ENCODE data around the gene RBM19.

RBM19 gene

GRCh38 chr12:114012744-114013431 is 46.8 kb upstream of the RBM19 start:
- Histone ChIP-seq H3K27ac (replicated peaks) (no peak overlapping the region), H3K4me3 (replicated peaks; ENCODE audit: insufficient read depth, low read length) (no peak overlapping the region), H3K27me3 (ENCODE audit: insufficient read depth, poor library complexity, severe bottlenecking) (no peaks in the 10 kb centered on the region)
- TF ChIP-seq GABPA (IDR thresholded peaks at IDR 0.05; ENCODE audit: low read depth) (no peak), POLR2AphosphoS5 (IDR thresholded peaks at IDR 0.05; ENCODE audit: low read depth) (no peak), SPI1 (IDR thresholded peaks at IDR 0.05; ENCODE audit: borderline replicate concordance, low read depth) (no peak)
- TF ChIP-seq, protein P1, sequence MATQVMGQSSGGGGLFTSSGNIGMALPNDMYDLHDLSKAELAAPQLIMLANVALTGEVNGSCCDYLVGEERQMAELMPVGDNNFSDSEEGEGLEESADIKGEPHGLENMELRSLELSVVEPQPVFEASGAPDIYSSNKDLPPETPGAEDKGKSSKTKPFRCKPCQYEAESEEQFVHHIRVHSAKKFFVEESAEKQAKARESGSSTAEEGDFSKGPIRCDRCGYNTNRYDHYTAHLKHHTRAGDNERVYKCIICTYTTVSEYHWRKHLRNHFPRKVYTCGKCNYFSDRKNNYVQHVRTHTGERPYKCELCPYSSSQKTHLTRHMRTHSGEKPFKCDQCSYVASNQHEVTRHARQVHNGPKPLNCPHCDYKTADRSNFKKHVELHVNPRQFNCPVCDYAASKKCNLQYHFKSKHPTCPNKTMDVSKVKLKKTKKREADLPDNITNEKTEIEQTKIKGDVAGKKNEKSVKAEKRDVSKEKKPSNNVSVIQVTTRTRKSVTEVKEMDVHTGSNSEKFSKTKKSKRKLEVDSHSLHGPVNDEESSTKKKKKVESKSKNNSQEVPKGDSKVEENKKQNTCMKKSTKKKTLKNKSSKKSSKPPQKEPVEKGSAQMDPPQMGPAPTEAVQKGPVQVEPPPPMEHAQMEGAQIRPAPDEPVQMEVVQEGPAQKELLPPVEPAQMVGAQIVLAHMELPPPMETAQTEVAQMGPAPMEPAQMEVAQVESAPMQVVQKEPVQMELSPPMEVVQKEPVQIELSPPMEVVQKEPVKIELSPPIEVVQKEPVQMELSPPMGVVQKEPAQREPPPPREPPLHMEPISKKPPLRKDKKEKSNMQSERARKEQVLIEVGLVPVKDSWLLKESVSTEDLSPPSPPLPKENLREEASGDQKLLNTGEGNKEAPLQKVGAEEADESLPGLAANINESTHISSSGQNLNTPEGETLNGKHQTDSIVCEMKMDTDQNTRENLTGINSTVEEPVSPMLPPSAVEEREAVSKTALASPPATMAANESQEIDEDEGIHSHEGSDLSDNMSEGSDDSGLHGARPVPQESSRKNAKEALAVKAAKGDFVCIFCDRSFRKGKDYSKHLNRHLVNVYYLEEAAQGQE (IDR thresholded peaks at IDR 0.05; ENCODE audit: insufficient replicate concordance, low read depth), result no peak
- TF ChIP-seq, protein P2, sequence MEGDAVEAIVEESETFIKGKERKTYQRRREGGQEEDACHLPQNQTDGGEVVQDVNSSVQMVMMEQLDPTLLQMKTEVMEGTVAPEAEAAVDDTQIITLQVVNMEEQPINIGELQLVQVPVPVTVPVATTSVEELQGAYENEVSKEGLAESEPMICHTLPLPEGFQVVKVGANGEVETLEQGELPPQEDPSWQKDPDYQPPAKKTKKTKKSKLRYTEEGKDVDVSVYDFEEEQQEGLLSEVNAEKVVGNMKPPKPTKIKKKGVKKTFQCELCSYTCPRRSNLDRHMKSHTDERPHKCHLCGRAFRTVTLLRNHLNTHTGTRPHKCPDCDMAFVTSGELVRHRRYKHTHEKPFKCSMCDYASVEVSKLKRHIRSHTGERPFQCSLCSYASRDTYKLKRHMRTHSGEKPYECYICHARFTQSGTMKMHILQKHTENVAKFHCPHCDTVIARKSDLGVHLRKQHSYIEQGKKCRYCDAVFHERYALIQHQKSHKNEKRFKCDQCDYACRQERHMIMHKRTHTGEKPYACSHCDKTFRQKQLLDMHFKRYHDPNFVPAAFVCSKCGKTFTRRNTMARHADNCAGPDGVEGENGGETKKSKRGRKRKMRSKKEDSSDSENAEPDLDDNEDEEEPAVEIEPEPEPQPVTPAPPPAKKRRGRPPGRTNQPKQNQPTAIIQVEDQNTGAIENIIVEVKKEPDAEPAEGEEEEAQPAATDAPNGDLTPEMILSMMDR (IDR thresholded peaks at IDR 0.05; ENCODE audit: insufficient read depth, low read length), result no peak
- DNase-seq (ENCODE audit: low read depth in 1 of 2, low spot score in 1 of 2), result no peak

GRCh38 chr12:114011711-114012110 is 45.6 kb upstream of the RBM19 start:
- Histone ChIP-seq H3K4me3 (replicated peaks; ENCODE audit: insufficient read depth, low read length) (no peak overlapping the region), H3K27ac (replicated peaks) (no peak overlapping the region), H3K27me3 (ENCODE audit: insufficient read depth, poor library complexity, severe bottlenecking) (no peaks in the 10 kb centered on the region)
- TF ChIP-seq, protein P2 (IDR thresholded peaks at IDR 0.05; ENCODE audit: insufficient read depth, low read length), result no peak
- TF ChIP-seq, protein P1 (IDR thresholded peaks at IDR 0.05; ENCODE audit: insufficient replicate concordance, low read depth), result no peak
- TF ChIP-seq POLR2AphosphoS5 (IDR thresholded peaks at IDR 0.05; ENCODE audit: low read depth), result no peak
- TF ChIP-seq GABPA (IDR thresholded peaks at IDR 0.05; ENCODE audit: low read depth), result no peak
- no peak for TF ChIP-seq SPI1 (IDR thresholded peaks at IDR 0.05; ENCODE audit: borderline replicate concordance, low read depth)
- no peak for DNase-seq (ENCODE audit: low read depth in 1 of 2, low spot score in 1 of 2)

DNA sequence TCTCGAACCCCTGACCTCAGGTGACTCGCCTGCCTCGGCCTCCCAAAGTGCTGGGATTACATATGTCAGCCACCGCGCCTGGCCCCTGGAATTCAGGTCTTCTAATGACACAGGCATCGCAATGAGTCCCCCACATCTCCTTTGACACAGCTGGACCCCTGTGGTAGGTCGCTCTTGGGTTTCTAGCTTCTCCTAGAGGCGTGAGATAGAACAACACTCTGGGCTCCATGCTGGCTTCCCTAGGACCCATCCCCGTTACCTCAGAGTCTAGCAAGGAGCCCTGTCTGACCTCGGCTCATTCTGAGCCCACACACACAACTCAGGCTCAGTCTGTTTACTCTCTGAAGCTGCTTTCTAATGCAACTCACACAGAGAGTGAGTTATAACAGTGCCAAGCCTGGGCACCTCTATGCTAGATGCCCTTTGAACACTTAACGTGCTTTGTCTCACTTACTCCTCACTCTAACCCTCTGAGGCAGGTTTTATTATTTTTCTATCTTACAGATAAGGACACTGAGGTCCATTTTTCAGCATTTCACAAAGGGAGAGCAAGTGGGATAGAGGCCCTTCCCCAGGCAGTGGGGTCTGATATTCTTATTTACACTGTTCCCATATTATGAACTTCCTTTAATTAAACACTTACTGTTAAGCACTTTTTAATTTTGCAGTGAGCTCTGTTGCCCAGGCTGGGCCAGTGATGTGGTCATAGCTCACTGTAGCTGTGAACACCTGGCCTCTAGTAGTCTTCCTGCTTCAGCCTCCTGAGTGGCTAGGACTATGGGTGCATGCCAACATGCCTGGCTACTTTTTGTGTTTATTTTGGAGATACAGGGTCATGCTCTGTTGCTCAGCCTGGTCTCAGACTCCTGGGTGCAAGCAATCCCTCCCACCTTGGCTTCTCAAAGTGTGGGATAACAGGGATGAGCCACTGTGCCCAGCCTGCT is 40.6 kb upstream of the RBM19 start:
- H3K4me3 ChIP-seq (replicated peaks; ENCODE audit: insufficient read depth, low read length), result no peak overlapping the region
- TF ChIP-seq, protein P2 (IDR thresholded peaks at IDR 0.05; ENCODE audit: insufficient read depth, low read length), result no peak
- TF ChIP-seq GABPA (IDR thresholded peaks at IDR 0.05; ENCODE audit: low read depth) (no peak), POLR2AphosphoS5 (IDR thresholded peaks at IDR 0.05; ENCODE audit: low read depth) (no peak), SPI1 (IDR thresholded peaks at IDR 0.05; ENCODE audit: borderline replicate concordance, low read depth) (no peak)
- TF ChIP-seq, protein P1 (IDR thresholded peaks at IDR 0.05; ENCODE audit: insufficient replicate concordance, low read depth), result no peak
- H3K27ac ChIP-seq (replicated peaks), result no peak overlapping the region
- no peaks in the 10 kb centered on the region for H3K27me3 ChIP-seq (ENCODE audit: insufficient read depth, poor library complexity, severe bottlenecking)
- DNase-seq (ENCODE audit: low read depth in 1 of 2, low spot score in 1 of 2), result no peak

All from HL-60 (cell line).